Measurements from ENCODE around the gene ERBB4.

ERBB4 gene

DNA sequence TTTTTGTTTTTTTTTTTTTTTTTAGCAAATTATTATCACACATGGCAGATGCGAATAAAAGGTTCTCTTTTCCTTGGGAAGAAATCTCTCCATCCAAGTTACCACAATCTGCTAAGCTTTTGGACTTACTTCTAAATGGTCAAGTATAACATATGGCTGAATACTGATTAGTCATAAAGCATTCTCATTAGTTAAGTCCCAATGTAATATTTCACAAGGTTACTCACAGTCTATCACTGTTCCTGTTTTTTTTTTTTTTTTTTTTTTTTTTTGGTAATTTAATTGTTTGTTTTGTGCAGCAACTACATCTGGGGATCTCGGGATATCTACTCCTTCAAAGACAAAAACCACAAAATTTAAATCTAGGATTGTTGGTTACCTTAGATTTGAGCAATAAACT is 1210.5 kb downstream of the ERBB4 start:
- DNase-seq (ENCODE audit: low read depth), result no peak
